ENCODE measurements around the gene S100A4.

DNA sequence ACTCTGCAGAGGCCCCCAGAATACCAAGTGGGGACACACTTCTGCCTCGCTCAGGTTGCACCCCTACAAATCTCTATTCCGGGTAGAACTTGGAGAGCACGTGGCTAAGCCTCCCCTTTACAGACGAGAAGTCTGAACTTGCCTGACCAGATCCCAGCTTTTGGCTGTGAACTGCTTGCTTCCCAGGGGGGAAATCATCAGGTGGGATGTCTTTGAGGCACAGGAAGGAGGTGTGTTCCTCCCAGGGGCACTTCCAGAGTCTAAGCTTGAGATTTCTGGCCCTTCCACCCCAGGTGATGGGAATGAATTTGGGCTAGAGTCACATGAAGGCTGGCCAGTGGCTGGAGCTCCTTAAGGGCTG lies 4.8 kb upstream of the S100A4 start:
- TF ChIP-seq, protein P1, sequence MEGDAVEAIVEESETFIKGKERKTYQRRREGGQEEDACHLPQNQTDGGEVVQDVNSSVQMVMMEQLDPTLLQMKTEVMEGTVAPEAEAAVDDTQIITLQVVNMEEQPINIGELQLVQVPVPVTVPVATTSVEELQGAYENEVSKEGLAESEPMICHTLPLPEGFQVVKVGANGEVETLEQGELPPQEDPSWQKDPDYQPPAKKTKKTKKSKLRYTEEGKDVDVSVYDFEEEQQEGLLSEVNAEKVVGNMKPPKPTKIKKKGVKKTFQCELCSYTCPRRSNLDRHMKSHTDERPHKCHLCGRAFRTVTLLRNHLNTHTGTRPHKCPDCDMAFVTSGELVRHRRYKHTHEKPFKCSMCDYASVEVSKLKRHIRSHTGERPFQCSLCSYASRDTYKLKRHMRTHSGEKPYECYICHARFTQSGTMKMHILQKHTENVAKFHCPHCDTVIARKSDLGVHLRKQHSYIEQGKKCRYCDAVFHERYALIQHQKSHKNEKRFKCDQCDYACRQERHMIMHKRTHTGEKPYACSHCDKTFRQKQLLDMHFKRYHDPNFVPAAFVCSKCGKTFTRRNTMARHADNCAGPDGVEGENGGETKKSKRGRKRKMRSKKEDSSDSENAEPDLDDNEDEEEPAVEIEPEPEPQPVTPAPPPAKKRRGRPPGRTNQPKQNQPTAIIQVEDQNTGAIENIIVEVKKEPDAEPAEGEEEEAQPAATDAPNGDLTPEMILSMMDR (IDR thresholded peaks at IDR 0.05) = no peak
- no peak for TF ChIP-seq POLR2AphosphoS5 (IDR thresholded peaks at IDR 0.05; ENCODE audit: insufficient read depth in 1 of 2, low read depth in 1 of 2)

Data from vagina (tissue), 2 donors.